Heart left ventricle (tissue), 13 donors: ENCODE data around the gene PRICKLE4.

Experiments used
- POLR2A ChIP-seq, 2 donors: fragments of 450-650 bp; IDR thresholded peaks; one replicate each; pipeline ENCODE4 v1.6.1; 2017; ENCODE audit warnings: antibody characterized with exemption in 2 of 2, mild to moderate bottlenecking in 2 of 2, moderate library complexity in 2 of 2
- TF ChIP-seq, protein P1 (sequence below), 12 donors: fragments of 200-600 bp; sonication (generic) in 4 of 12; IDR thresholded peaks; one replicate each; pipeline versions ENCODE4 v1.5.0 to v1.8.0; 2018 to 2022; ENCODE audit warnings: antibody characterized with exemption in 12 of 12, mild to moderate bottlenecking in 5 of 12
- donor health status: ischemic (EF 13 %, LVEDD 7.1; RV severe dilation, severe dysfunction).
- donor health status: DM: no; HTN: yes; CAD: no.
- donor health status: DM: no; HTN: no; CAD: no.
- donor health status: ischemic (EF 25% LVEDD 6.9; RV normal size, moderate dysfunction).
- donor health status: ischemic (EF 25% LVEDD 5.7; RV mildly dilated, moderate dysfunction).
- donor health status: ischemic (EF 35%, LVEDD 5.7; RV mildly dilated, moderate dysfunction).
- donor health status: nonischemic (EF 11% LVEDD 7.7; RV severe dilation, severe dysfunction).
- donor health status: DM: yes; HTN: yes; CAD: no.
- donor health status: PGD.
- donor health status: ischemic (EF 29% LVEDD 5.4; RV normal size, mild dysfunction).
- donor health status: nonischemic (EF 23%, LVEDD 6.1; RV moderate dilation, normal function).

- no peak for TF ChIP-seq POLR2A (IDR thresholded peaks at IDR 0.05)
- TF ChIP-seq, protein P1, sequence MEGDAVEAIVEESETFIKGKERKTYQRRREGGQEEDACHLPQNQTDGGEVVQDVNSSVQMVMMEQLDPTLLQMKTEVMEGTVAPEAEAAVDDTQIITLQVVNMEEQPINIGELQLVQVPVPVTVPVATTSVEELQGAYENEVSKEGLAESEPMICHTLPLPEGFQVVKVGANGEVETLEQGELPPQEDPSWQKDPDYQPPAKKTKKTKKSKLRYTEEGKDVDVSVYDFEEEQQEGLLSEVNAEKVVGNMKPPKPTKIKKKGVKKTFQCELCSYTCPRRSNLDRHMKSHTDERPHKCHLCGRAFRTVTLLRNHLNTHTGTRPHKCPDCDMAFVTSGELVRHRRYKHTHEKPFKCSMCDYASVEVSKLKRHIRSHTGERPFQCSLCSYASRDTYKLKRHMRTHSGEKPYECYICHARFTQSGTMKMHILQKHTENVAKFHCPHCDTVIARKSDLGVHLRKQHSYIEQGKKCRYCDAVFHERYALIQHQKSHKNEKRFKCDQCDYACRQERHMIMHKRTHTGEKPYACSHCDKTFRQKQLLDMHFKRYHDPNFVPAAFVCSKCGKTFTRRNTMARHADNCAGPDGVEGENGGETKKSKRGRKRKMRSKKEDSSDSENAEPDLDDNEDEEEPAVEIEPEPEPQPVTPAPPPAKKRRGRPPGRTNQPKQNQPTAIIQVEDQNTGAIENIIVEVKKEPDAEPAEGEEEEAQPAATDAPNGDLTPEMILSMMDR (IDR thresholded peaks at IDR 0.05) = no peak
Measured at GRCh38 chr6:41791305-41791704, 10.7 kb downstream of the PRICKLE4 start.
